Gastrocnemius medialis (tissue), 4 donors: ENCODE data around the gene ARHGAP19. TPM values are rescaled to one million over a fixed set of nuclear protein-coding genes. Genes with fewer than 3 reads are reported as not detected.

Experiments used
- ATAC-seq, 2 donors: fragments of 150-250 bp; one replicate each; pipeline ENCODE4 v1.9.1; 2016
- DNase-seq, 2 donors: peaks; one replicate each; pipeline ENCODE4 v3.0.0-alpha.2; 2019
- H3K27ac ChIP-seq, 4 donors: fragments of 200-600 bp; sonication (generic); 1 replicate in 1 of 4; 2 replicates in 3 of 4; pipeline ENCODE4 v1.5.1; 2016 to 2018; ENCODE audit warnings: mild to moderate bottlenecking in 2 of 4, moderate library complexity in 1 of 4
- H3K27me3 ChIP-seq, 3 donors: fragments of 200-600 bp; sonication (generic) in 2 of 3; 1 replicate in 1 of 3; 2 replicates in 2 of 3; pipeline versions ENCODE4 v1.5.1 to v1.6.0; 2016 to 2019; ENCODE audit warnings: mild to moderate bottlenecking in 1 of 3, moderate library complexity in 1 of 3
- H3K36me3 ChIP-seq, 2 donors: fragments of 200-600 bp; sonication (generic) in 1 of 2; one replicate each; pipeline ENCODE4 v1.5.1; 2017 to 2018
- H3K4me1 ChIP-seq, 2 donors: fragments of 200-600 bp; sonication (generic) in 1 of 2; one replicate each; pipeline ENCODE4 v1.5.1; 2016 to 2017; ENCODE audit warnings: mild to moderate bottlenecking in 2 of 2
- H3K4me3 ChIP-seq, 4 donors: fragments of 200-600 bp; sonication (generic) in 3 of 4; 1 replicate in 1 of 4; 2 replicates in 3 of 4; pipeline ENCODE4 v1.5.1; 2016 to 2019; ENCODE audit warnings: mild to moderate bottlenecking in 2 of 4
- H3K9me3 ChIP-seq, 3 donors: fragments of 200-600 bp; sonication (generic) in 2 of 3; 1 replicate in 1 of 3; 2 replicates in 2 of 3; pipeline ENCODE4 v1.5.1; 2016 to 2019
- CTCF ChIP-seq, 5 experiments: fragments of 450-650 bp in 3 of 5; fragments of 200-600 bp in 2 of 5; sonication (generic) in 2 of 5; IDR thresholded peaks in 4 of 5; conservative IDR thresholded peaks in 1 of 5; 1 replicate in 4 of 5; 2 replicates in 1 of 5; pipeline ENCODE4 v1.5.1; 2016 to 2019; ENCODE audit warnings: antibody characterized with exemption in 5 of 5, mild to moderate bottlenecking in 3 of 5, moderate library complexity in 3 of 5
- POLR2A ChIP-seq, 2 donors: fragments of 450-650 bp; IDR thresholded peaks; one replicate each; pipeline ENCODE4 v1.6.1; 2017; ENCODE audit warnings: antibody characterized with exemption in 2 of 2, mild to moderate bottlenecking in 2 of 2, moderate library complexity in 2 of 2
- in situ Hi-C, 4 donors: fragments of 200-750 bp; cut with MboI; loops; one replicate each; pipeline versions ENCODE4 v1.15.0 to v1.8.0; 2017; ENCODE audit warnings: low sequenced_read_pairs in 4 of 4
- intact Hi-C: fragments of 100-400 bp; cut with DNase I; formaldehyde crosslinking; loops from one replicate; pipeline ENCODE4 v1.15.1; 2023; ENCODE audit warnings: low total_unique reads
- total RNA-seq, 4 donors: library from RNA; depleted of rRNA; stranded (reverse); fragments of >200 nt; gene quantifications; one replicate each; pipeline versions ENCODE4 v1.1.0 to v1.2.3, GENCODE V29; 2016

ARHGAP19 gene
- total RNA-seq, 4 donors from 2014 or later = 1.7 to 12.3 (median 2.4) TPM

GRCh38 chr10:97319671-97320479 is 27.4 kb upstream of the ARHGAP19 start:
- intact Hi-C loops = loop anchor here (1.0 to 5.0 kb wide), 3 partner anchors 13 to 43 kb away; partner anchors contain the start of gene ARHGAP19

GRCh38 chr10:97318772-97319651 is 26.6 kb upstream of the ARHGAP19 start, which contains the start of gene FRAT1:
Gene FRAT1 (plus strand): TSS chr10:97319271. CDS start chr10:97319454, 183 bp downstream.
- peak; percentile 81 to 92 for TF ChIP-seq POLR2A (IDR thresholded peaks at IDR 0.05)
- TF ChIP-seq CTCF (IDR thresholded peaks at IDR 0.05 in 4 of 5, conservative IDR thresholded peaks at IDR 0.05 in 1 of 5) = no peak
- Histone ChIP-seq H3K27ac (peak within 1 kb of the TSS; percentile 93 to 97 (median 96)), H3K4me3 (peak within 1 kb of the TSS; percentile 74 to 88 (median 79)), H3K36me3 (no peaks in the 10 kb centered on the region), H3K9me3 (no peaks in the 10 kb centered on the region), H3K27me3 (no peaks in the 10 kb centered on the region), H3K4me1 (peaks cover 18 to 19% of the 10 kb centered on the region in 2 donors)
- ATAC-seq (peak; percentile 91 to 94), DNase-seq (peak; percentile 76 to 80)
- intact Hi-C loops (loop anchor here (1.0 to 5.0 kb wide), 3 partner anchors 14 to 42 kb away; partner anchors contain the start of gene ARHGAP19), in situ Hi-C loops (no loop called here)

More at GRCh38 chr10:97319671-97320479, 27.4 kb upstream of the ARHGAP19 start:
- peak overlapping the region; percentile 74 to 88 (median 79) for H3K4me3 ChIP-seq
- no peaks in the 10 kb centered on the region for H3K9me3 ChIP-seq
- TF ChIP-seq CTCF (IDR thresholded peaks at IDR 0.05 in 4 of 5, conservative IDR thresholded peaks at IDR 0.05 in 1 of 5) (peak in 1 of 5 experiments; percentile 26), POLR2A (IDR thresholded peaks at IDR 0.05) (no peak)
- in situ Hi-C loops = no loop called here
- H3K27ac ChIP-seq = peak overlapping the region; percentile 93 to 97 (median 96)
- peak; percentile 32 to 44 for DNase-seq
- no peaks in the 10 kb centered on the region for H3K27me3 ChIP-seq
- peaks cover 18 to 19% of the 10 kb centered on the region in 2 donors for H3K4me1 ChIP-seq
- peak; percentile 41 to 50 for ATAC-seq
- H3K36me3 ChIP-seq = no peaks in the 10 kb centered on the region

- ATAC-seq = no peak
- Histone ChIP-seq H3K36me3 (no peaks in the 10 kb centered on the region), H3K4me1 (no peaks in the 10 kb centered on the region), H3K27ac (no peak overlapping the region), H3K9me3 (no peaks in the 10 kb centered on the region), H3K27me3 (no peaks in the 10 kb centered on the region), H3K4me3 (no peak overlapping the region)
- DNase-seq = no peak
- TF ChIP-seq POLR2A (IDR thresholded peaks at IDR 0.05) = no peak
- TF ChIP-seq CTCF (IDR thresholded peaks at IDR 0.05 in 4 of 5, conservative IDR thresholded peaks at IDR 0.05 in 1 of 5) = no peak
- intact Hi-C loops = loop anchor here (5.0 kb wide), 1 partner anchor 37 kb away; no protein-coding TSS in a partner anchor
- in situ Hi-C loops = no loop called here
These were observed 22.2 kb upstream of the ARHGAP19 start for GRCh38 chr10:97314671-97315070.

GRCh38 chr10:97312897-97313296 is 20.5 kb upstream of the ARHGAP19 start:
- Histone ChIP-seq H3K27me3 (no peaks in the 10 kb centered on the region), H3K27ac (no peak overlapping the region), H3K4me1 (peaks cover 7 to 8% of the 10 kb centered on the region in 2 donors), H3K36me3 (no peaks in the 10 kb centered on the region), H3K4me3 (no peak overlapping the region), H3K9me3 (no peaks in the 10 kb centered on the region)
- TF ChIP-seq POLR2A (IDR thresholded peaks at IDR 0.05) (no peak), CTCF (IDR thresholded peaks at IDR 0.05 in 4 of 5, conservative IDR thresholded peaks at IDR 0.05 in 1 of 5) (no peak)
- DNase-seq (no peak), ATAC-seq (no peak)
- in situ Hi-C loops = no loop called here
- intact Hi-C loops = no loop called here
